ENCODE results near the gene TBC1D22A. TPM values are rescaled to one million over a fixed set of nuclear protein-coding genes. Genes with fewer than 3 reads are reported as not detected.

The TBC1D22A gene
- total and polyA plus RNA-seq, 8 donors, result 12.0 to 17.6 (median 15.3) TPM

- Histone ChIP-seq H3K4me1 (no peaks in the 10 kb centered on the region), H3K27ac (no peak overlapping the region), H3K27me3 (no peaks in the 10 kb centered on the region), H3K4me3 (no peak overlapping the region), H3K9me3 (no peaks in the 10 kb centered on the region), H3K36me3 (no peaks in the 10 kb centered on the region)
- intact Hi-C loops (cut with DNase I), result no loop called here
- DNase-seq (no peak), FAIRE-seq (no peak), ATAC-seq (no peak)
- no peak for TF ChIP-seq CTCF (IDR thresholded peaks at IDR 0.05)
- 80 to 82% methylated on average over 5 of the region's 5 CpGs for WGBS, 2 donors
These were observed 138.1 kb downstream of the TBC1D22A start for GRCh38 chr22:46900549-46900948.

GRCh38 chr22:46902436-46902835 is 140.0 kb downstream of the TBC1D22A start:
- H3K9me3 ChIP-seq, result no peaks in the 10 kb centered on the region
- WGBS, 2 donors, result 90 to 92% methylated on average over 14 of the region's 14 CpGs
- no peak overlapping the region for H3K4me3 ChIP-seq
- FAIRE-seq (no peak), DNase-seq (no peak), ATAC-seq (no peak)
- H3K27me3 ChIP-seq, result no peaks in the 10 kb centered on the region
- no peak overlapping the region for H3K27ac ChIP-seq
- intact Hi-C loops (cut with DNase I), result no loop called here
- no peak for TF ChIP-seq CTCF (IDR thresholded peaks at IDR 0.05)
- no peaks in the 10 kb centered on the region for H3K4me1 ChIP-seq
- H3K36me3 ChIP-seq, result no peaks in the 10 kb centered on the region

GRCh38 chr22:46902998-46903916 is 140.8 kb downstream of the TBC1D22A start:
- FAIRE-seq (no peak), DNase-seq (no peak), ATAC-seq (no peak)
- Histone ChIP-seq H3K4me1 (no peaks in the 10 kb centered on the region), H3K27ac (no peak overlapping the region), H3K4me3 (no peak overlapping the region), H3K27me3 (no peaks in the 10 kb centered on the region), H3K9me3 (no peaks in the 10 kb centered on the region), H3K36me3 (no peaks in the 10 kb centered on the region)
- intact Hi-C loops (cut with DNase I), result no loop called here
- no peak for TF ChIP-seq CTCF (IDR thresholded peaks at IDR 0.05)
- WGBS, 2 donors, result 93 to 95% methylated on average over 26 to 29 of the region's 29 CpGs

- intact Hi-C loops (cut with DNase I), result no loop called here
- DNase-seq (no peak), FAIRE-seq (no peak), ATAC-seq (no peak)
- no peak for TF ChIP-seq CTCF (IDR thresholded peaks at IDR 0.05)
- H3K4me1 ChIP-seq, result no peaks in the 10 kb centered on the region
- H3K27ac ChIP-seq, result no peak overlapping the region
- 96 to 98% methylated on average over 14 to 15 of the region's 15 CpGs for WGBS, 2 donors
- no peak overlapping the region for H3K4me3 ChIP-seq
- H3K9me3 ChIP-seq, result no peaks in the 10 kb centered on the region
- no peaks in the 10 kb centered on the region for H3K36me3 ChIP-seq
- H3K27me3 ChIP-seq, result no peaks in the 10 kb centered on the region
These were observed 143.0 kb downstream of the TBC1D22A start for GRCh38 chr22:46905415-46905814.

- FAIRE-seq (no peak), DNase-seq (no peak), ATAC-seq (no peak)
- Histone ChIP-seq H3K36me3 (no peaks in the 10 kb centered on the region), H3K27me3 (no peaks in the 10 kb centered on the region), H3K27ac (no peak overlapping the region), H3K4me3 (no peak overlapping the region), H3K4me1 (no peaks in the 10 kb centered on the region), H3K9me3 (no peaks in the 10 kb centered on the region)
- intact Hi-C loops (cut with DNase I), result no loop called here
- WGBS, 2 donors, result 80 to 83% methylated on average over 8 of the region's 8 CpGs
- TF ChIP-seq CTCF (IDR thresholded peaks at IDR 0.05), result no peak
These were observed 143.4 kb downstream of the TBC1D22A start for GRCh38 chr22:46905834-46906233.
